H9 (cell line): ENCODE results near the gene TMEM106B. TPM values are rescaled to one million over a fixed set of nuclear protein-coding genes. Genes with fewer than 3 reads are reported as not detected.

ENCODE experiments used
- DNase-seq: peaks from one replicate; pipeline ENCODE4 v3.0.0-alpha.2; 2017
- H2AFZ ChIP-seq: one replicate; pipeline ENCODE4 v1.6.1; 2013; ENCODE audit warnings: mild to moderate bottlenecking, low read length, control low read depth, moderate library complexity
- H2AK5ac ChIP-seq: 2 replicates; pipeline ENCODE4 v1.6.1; 2013; ENCODE audit warnings: low read length, control low read depth, mixed read lengths; ENCODE audit not compliant: insufficient read length
- H2BK120ac ChIP-seq: one replicate; pipeline ENCODE4 v1.6.1; 2013; ENCODE audit warnings: low read depth, mild to moderate bottlenecking, low read length, control low read depth, inconsistent platforms; ENCODE audit not compliant: poor library complexity, severe bottlenecking
- H2BK12ac ChIP-seq: 2 replicates; pipeline ENCODE4 v1.6.1; 2013; ENCODE audit warnings: low read length, control low read depth, mixed read lengths, low read depth; ENCODE audit not compliant: insufficient read length
- H2BK15ac ChIP-seq: 2 replicates; pipeline ENCODE4 v1.6.1; 2013; ENCODE audit warnings: low read depth, low read length, control low read depth
- H2BK20ac ChIP-seq: one replicate; pipeline ENCODE4 v1.6.1; 2013; ENCODE audit warnings: low read depth, mild to moderate bottlenecking, low read length, control low read depth, inconsistent platforms; ENCODE audit not compliant: poor library complexity, severe bottlenecking
- H2BK5ac ChIP-seq: 2 replicates; pipeline ENCODE4 v1.6.1; 2013; ENCODE audit warnings: low read length, control low read depth, mixed read lengths; ENCODE audit not compliant: insufficient read length
- H3K14ac ChIP-seq: 2 replicates; pipeline ENCODE4 v1.6.1; 2013; ENCODE audit warnings: low read length, control low read depth; ENCODE audit not compliant: insufficient read depth
- H3K18ac ChIP-seq: 2 replicates; pipeline ENCODE4 v1.6.1; 2013; ENCODE audit warnings: low read depth, mild to moderate bottlenecking, mixed read lengths, low read length, control low read depth; ENCODE audit not compliant: insufficient read length
- H3K23ac ChIP-seq: 2 replicates; pipeline ENCODE4 v1.6.1; 2013; ENCODE audit warnings: low read length, control low read depth, mixed read lengths, low read depth; ENCODE audit not compliant: insufficient read length
- H3K23me2 ChIP-seq: 2 replicates; pipeline ENCODE4 v1.6.1; 2013; ENCODE audit warnings: low read depth, mild to moderate bottlenecking, mixed read lengths, low read length, control low read depth; ENCODE audit not compliant: insufficient read length, poor library complexity, severe bottlenecking
- H3K27ac ChIP-seq: 2 replicates; pipeline ENCODE4 v1.5.1; 2013; ENCODE audit warnings: low read length, control low read depth, mixed read lengths, low read depth; ENCODE audit not compliant: insufficient read length
- H3K27me3 ChIP-seq: 2 replicates; pipeline ENCODE4 v1.6.1; 2013; ENCODE audit warnings: low read length, control low read depth, inconsistent platforms; ENCODE audit not compliant: insufficient read depth
- H3K4ac ChIP-seq: 2 replicates; pipeline ENCODE4 v1.6.1; 2013; ENCODE audit warnings: low read depth, mild to moderate bottlenecking, control low read depth, inconsistent platforms, low read length, moderate library complexity
- H3K4me1 ChIP-seq: 2 replicates; pipeline ENCODE4 v1.6.1; 2013; ENCODE audit warnings: low read length, control low read depth, inconsistent platforms; ENCODE audit not compliant: insufficient read depth
- H3K4me2 ChIP-seq: 2 replicates; pipeline ENCODE4 v1.6.1; 2013; ENCODE audit warnings: low read length, control low read depth, mixed read lengths; ENCODE audit not compliant: insufficient read length, insufficient read depth
- H3K56ac ChIP-seq: 2 replicates; pipeline ENCODE4 v1.6.1; 2013; ENCODE audit warnings: low read depth, mild to moderate bottlenecking, mixed read lengths, low read length, control low read depth; ENCODE audit not compliant: insufficient read length
- H3K79me1 ChIP-seq: 2 replicates; pipeline ENCODE4 v1.6.1; 2013; ENCODE audit warnings: low read depth, mild to moderate bottlenecking, moderate library complexity, low read length, control low read depth, inconsistent platforms; ENCODE audit not compliant: insufficient read depth, poor library complexity, severe bottlenecking
- H3K79me2 ChIP-seq: 2 replicates; pipeline ENCODE4 v1.6.1; 2013; ENCODE audit warnings: low read length, control low read depth, inconsistent platforms; ENCODE audit not compliant: insufficient read depth
- H3K9ac ChIP-seq: 2 replicates; pipeline ENCODE4 v1.6.1; 2013; ENCODE audit warnings: low read length, control low read depth, mixed read lengths; ENCODE audit not compliant: insufficient read length; ENCODE audit errors: extremely low read depth
- H3K9me3 ChIP-seq: one replicate; pipeline ENCODE4 v1.6.1; 2013; ENCODE audit warnings: low read depth, low read length, inconsistent platforms; ENCODE audit not compliant: control insufficient read depth
- H3T11ph ChIP-seq: one replicate; pipeline ENCODE4 v1.6.1; 2013; ENCODE audit warnings: mild to moderate bottlenecking, low read length, control low read depth, inconsistent platforms
- H4K20me1 ChIP-seq: one replicate; pipeline ENCODE4 v1.6.1; 2013; ENCODE audit not compliant: control insufficient read depth, insufficient read length, insufficient read depth
- H4K5ac ChIP-seq: 2 replicates; pipeline ENCODE4 v1.6.1; 2013; ENCODE audit warnings: low read depth, mild to moderate bottlenecking, mixed read lengths, low read length, control low read depth; ENCODE audit not compliant: insufficient read length
- H4K8ac ChIP-seq: replicated peaks from 2 replicates; pipeline ENCODE4 v1.6.1; 2013; ENCODE audit warnings: low read length, control low read depth, mixed read lengths, low read depth; ENCODE audit not compliant: insufficient read length
- H4K91ac ChIP-seq: 2 replicates; pipeline ENCODE4 v1.6.1; 2013; ENCODE audit warnings: low read depth, mild to moderate bottlenecking, moderate library complexity, mixed read lengths, low read length, control low read depth; ENCODE audit not compliant: insufficient read length
- H3K27ac Mint-ChIP-seq, 3 experiments: 2 replicates in 2 of 3; 3 replicates in 1 of 3; pipeline ENCODE4 v1.8.0; 2020 to 2021; ENCODE audit warnings: mixed read lengths in 3 of 3, mild to moderate bottlenecking in 1 of 3, moderate library complexity in 1 of 3
- H3K27me3 Mint-ChIP-seq: 2 replicates; pipeline ENCODE4 v1.8.0; 2021; ENCODE audit warnings: low read depth, mild to moderate bottlenecking, moderate library complexity, mixed read lengths
- H3K36me3 Mint-ChIP-seq, 3 experiments: 2 replicates in 2 of 3; 3 replicates in 1 of 3; pipeline ENCODE4 v1.8.0; 2020 to 2021; ENCODE audit warnings: low read depth in 3 of 3, mixed read lengths in 3 of 3; ENCODE audit not compliant: insufficient read depth in 1 of 3
- H3K4me1 Mint-ChIP-seq, 2 experiments: 2 replicates each; pipeline ENCODE4 v1.8.0; 2020; ENCODE audit warnings: mixed read lengths in 2 of 2
- H3K4me3 Mint-ChIP-seq, 2 experiments: 2 replicates in 1 of 2; 3 replicates in 1 of 2; pipeline ENCODE4 v1.8.0; 2020 to 2021; ENCODE audit warnings: mild to moderate bottlenecking in 2 of 2, mixed read lengths in 2 of 2, moderate library complexity in 1 of 2
- H3K9me3 Mint-ChIP-seq, 2 experiments: 2 replicates in 1 of 2; 3 replicates in 1 of 2; pipeline ENCODE4 v1.8.0; 2020; ENCODE audit warnings: mild to moderate bottlenecking in 2 of 2, mixed read lengths in 2 of 2, moderate library complexity in 1 of 2
- WGBS: extraction: QIAGEN DNeasy Blood & Tissue Kit; methylation state at CpG from one replicate; pipeline ENCODE4 v1.1.7; 2013; ENCODE audit warnings: missing lambda C conversion rate, low lambda C conversion rate, mixed read lengths; ENCODE audit not compliant: insufficient read length; ENCODE audit errors: extremely low coverage; 5-methylcytosine and 5-hydroxymethylcytosine counted together
- total RNA-seq: library from RNA; stranded (reverse); gene quantifications from 2 replicates; pipeline ENCODE4 v1.2.1, GENCODE V29; 2021
- TF ChIP-seq, protein P1 (sequence below): fragments of 200-600 bp; sonication (generic); conservative IDR thresholded peaks from 3 replicates; pipeline ENCODE4 v1.8.0; 2021; ENCODE audit warnings: antibody characterized with exemption, mild to moderate bottlenecking

TMEM106B gene
- total RNA-seq, 1 experiment from 2014 or later = 28.4 TPM

- Mint-ChIP-seq H3K27ac (no peak overlapping the region), H3K27me3 (no peaks in the 10 kb centered on the region), H3K4me1 (peaks cover 5 to 9% of the 10 kb centered on the region in 2 experiments), H3K36me3 (peaks cover 0 to 6% (median 0%) of the 10 kb centered on the region in 3 experiments; a peak in 3 of 7 replicates), H3K9me3 (peaks cover 4% of the 10 kb centered on the region in 2 experiments), H3K4me3 (no peak overlapping the region)
- no peaks in the 10 kb centered on the region for H3K79me1 ChIP-seq
- no peak overlapping the region for H3K18ac ChIP-seq
- H2BK15ac ChIP-seq = no peak overlapping the region
- H3K9ac ChIP-seq = no peak overlapping the region
- WGBS = no CpG with 5 or more reads among the region's 1 CpG
- H4K91ac ChIP-seq = no peak overlapping the region
- H3K56ac ChIP-seq = no peak overlapping the region
- H3K23ac ChIP-seq = no peak overlapping the region
- no peaks in the 10 kb centered on the region; the same call in 1 of the 2 replicates for H3K4me1 ChIP-seq
- no peaks in the 10 kb centered on the region for H3K23me2 ChIP-seq
- H3K4me2 ChIP-seq = no peak overlapping the region
- H3T11ph ChIP-seq = no peak overlapping the region
- no peak overlapping the region for H3K14ac ChIP-seq
- no peak for DNase-seq
- no peak overlapping the region for H2BK12ac ChIP-seq
- H3K4ac ChIP-seq = no peak overlapping the region
- H3K79me2 ChIP-seq = no peaks in the 10 kb centered on the region
- no peak overlapping the region for H4K5ac ChIP-seq
- H2AK5ac ChIP-seq = no peak overlapping the region
- H3K27me3 ChIP-seq = no peaks in the 10 kb centered on the region
- H3K27ac ChIP-seq = no peak overlapping the region
- no peak overlapping the region for H2BK5ac ChIP-seq
- no peak overlapping the region for H2BK120ac ChIP-seq
- H3K9me3 ChIP-seq = no peaks in the 10 kb centered on the region
- no peak overlapping the region for H2AFZ ChIP-seq
- no peak overlapping the region for H4K8ac ChIP-seq
- no peak overlapping the region for H2BK20ac ChIP-seq
- TF ChIP-seq, protein P1, sequence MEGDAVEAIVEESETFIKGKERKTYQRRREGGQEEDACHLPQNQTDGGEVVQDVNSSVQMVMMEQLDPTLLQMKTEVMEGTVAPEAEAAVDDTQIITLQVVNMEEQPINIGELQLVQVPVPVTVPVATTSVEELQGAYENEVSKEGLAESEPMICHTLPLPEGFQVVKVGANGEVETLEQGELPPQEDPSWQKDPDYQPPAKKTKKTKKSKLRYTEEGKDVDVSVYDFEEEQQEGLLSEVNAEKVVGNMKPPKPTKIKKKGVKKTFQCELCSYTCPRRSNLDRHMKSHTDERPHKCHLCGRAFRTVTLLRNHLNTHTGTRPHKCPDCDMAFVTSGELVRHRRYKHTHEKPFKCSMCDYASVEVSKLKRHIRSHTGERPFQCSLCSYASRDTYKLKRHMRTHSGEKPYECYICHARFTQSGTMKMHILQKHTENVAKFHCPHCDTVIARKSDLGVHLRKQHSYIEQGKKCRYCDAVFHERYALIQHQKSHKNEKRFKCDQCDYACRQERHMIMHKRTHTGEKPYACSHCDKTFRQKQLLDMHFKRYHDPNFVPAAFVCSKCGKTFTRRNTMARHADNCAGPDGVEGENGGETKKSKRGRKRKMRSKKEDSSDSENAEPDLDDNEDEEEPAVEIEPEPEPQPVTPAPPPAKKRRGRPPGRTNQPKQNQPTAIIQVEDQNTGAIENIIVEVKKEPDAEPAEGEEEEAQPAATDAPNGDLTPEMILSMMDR = no peak
- H4K20me1 ChIP-seq = no peaks in the 10 kb centered on the region
Measured at GRCh38 chr7:12281038-12281437, 69.9 kb downstream of the TMEM106B start.
